ENCODE measurements around the gene EML5. TPM values are rescaled to one million over a fixed set of nuclear protein-coding genes. Genes with fewer than 3 reads are reported as not detected.

EML5 gene
- total RNA-seq, 6 experiments from 2014 or later: 8.7 to 15.7 (median 14.7) TPM

- Mint-ChIP-seq H3K4me1 (ENCODE audit: low read depth) (no peaks in the 10 kb centered on the region; the same call in 1 of the 2 replicates), H3K9me3 (peaks cover 16% of the 10 kb centered on the region), H3K4me3 (no peak overlapping the region), H3K36me3 (ENCODE audit: low read depth) (peaks cover 38% of the 10 kb centered on the region), H3K27me3 (ENCODE audit: insufficient read depth) (no peaks in the 10 kb centered on the region), H3K27ac (no peak overlapping the region)
- DNase-seq: no peak
- no peak for TF ChIP-seq CTCF (IDR thresholded peaks at IDR 0.05)
Observed at GRCh38 chr14:88660056-88660455, 132.7 kb downstream of the EML5 start.

- H3K27ac Mint-ChIP-seq: no peak overlapping the region
- H3K27me3 Mint-ChIP-seq (ENCODE audit: insufficient read depth): no peaks in the 10 kb centered on the region; the same call in 1 of the 2 replicates
- no peak for TF ChIP-seq CTCF (IDR thresholded peaks at IDR 0.05)
- no peak for DNase-seq
- H3K9me3 Mint-ChIP-seq: peaks cover 15% of the 10 kb centered on the region
- peaks cover 44% of the 10 kb centered on the region for H3K36me3 Mint-ChIP-seq (ENCODE audit: low read depth)
- no peak overlapping the region for H3K4me3 Mint-ChIP-seq
- H3K4me1 Mint-ChIP-seq (ENCODE audit: low read depth): no peaks in the 10 kb centered on the region
Observed at GRCh38 chr14:88639221-88639620, 153.5 kb downstream of the EML5 start.

GRCh38 chr14:88632512-88632911 lies 160.2 kb downstream of the EML5 start:
- no peak for DNase-seq
- Mint-ChIP-seq H3K27me3 (ENCODE audit: insufficient read depth) (no peaks in the 10 kb centered on the region), H3K9me3 (no peaks in the 10 kb centered on the region), H3K36me3 (ENCODE audit: low read depth) (peaks cover 8% of the 10 kb centered on the region; the same call in 1 of the 2 replicates), H3K4me1 (ENCODE audit: low read depth) (no peaks in the 10 kb centered on the region), H3K27ac (no peak overlapping the region), H3K4me3 (no peak overlapping the region)
- no peak for TF ChIP-seq CTCF (IDR thresholded peaks at IDR 0.05)

GRCh38 chr14:88631091-88631490 lies 161.7 kb downstream of the EML5 start:
- no peaks in the 10 kb centered on the region for H3K4me1 Mint-ChIP-seq (ENCODE audit: low read depth)
- H3K36me3 Mint-ChIP-seq (ENCODE audit: low read depth): peaks cover 5% of the 10 kb centered on the region; the same call in 1 of the 2 replicates
- H3K4me3 Mint-ChIP-seq: no peak overlapping the region
- DNase-seq: no peak
- no peaks in the 10 kb centered on the region for H3K27me3 Mint-ChIP-seq (ENCODE audit: insufficient read depth)
- TF ChIP-seq CTCF (IDR thresholded peaks at IDR 0.05): no peak
- no peaks in the 10 kb centered on the region for H3K9me3 Mint-ChIP-seq
- H3K27ac Mint-ChIP-seq: no peak overlapping the region

GRCh38 chr14:88630565-88630964 lies 162.2 kb downstream of the EML5 start:
- Mint-ChIP-seq H3K9me3 (no peaks in the 10 kb centered on the region), H3K4me3 (no peak overlapping the region), H3K4me1 (ENCODE audit: low read depth) (no peaks in the 10 kb centered on the region), H3K36me3 (ENCODE audit: low read depth) (peaks cover 8% of the 10 kb centered on the region; the same call in 1 of the 2 replicates), H3K27me3 (ENCODE audit: insufficient read depth) (no peaks in the 10 kb centered on the region), H3K27ac (no peak overlapping the region)
- no peak for TF ChIP-seq CTCF (IDR thresholded peaks at IDR 0.05)
- no peak for DNase-seq

- Mint-ChIP-seq H3K9me3 (no peaks in the 10 kb centered on the region), H3K4me3 (no peak overlapping the region), H3K4me1 (ENCODE audit: low read depth) (no peaks in the 10 kb centered on the region), H3K27me3 (ENCODE audit: insufficient read depth) (no peaks in the 10 kb centered on the region), H3K36me3 (ENCODE audit: low read depth) (peaks cover 13% of the 10 kb centered on the region), H3K27ac (no peak overlapping the region)
- no peak for TF ChIP-seq CTCF (IDR thresholded peaks at IDR 0.05)
- no peak for DNase-seq
Observed at GRCh38 chr14:88628462-88628861, 164.3 kb downstream of the EML5 start.

Data from HFFc6 (cell line).